Left renal cortex interstitium (tissue), 4 donors: ENCODE results near the gene MBLAC1. TPM values are rescaled to one million over a fixed set of nuclear protein-coding genes. Genes with fewer than 3 reads are reported as not detected.
A peak's percentile ranks its signal among the peaks of the same experiment; 100 is the strongest.

Source experiments
- DNase-seq, 4 donors: peaks; one replicate each; pipeline ENCODE4 v3.0.0-alpha.2; 2013; ENCODE audit warnings: low read depth in 4 of 4, low spot score in 2 of 4, missing footprints in 1 of 4
- polyA plus RNA-seq, 4 donors: library from polyadenylated mRNA; unstranded; fragments of 120-200 nt; gene quantifications; one replicate each; pipeline ENCODE4 v1.2.1, GENCODE V29; 2013; ENCODE audit not compliant: insufficient read length in 4 of 4

The MBLAC1 gene
- polyA plus RNA-seq, 4 donors = 1.7 to 2.5 (median 1.9) TPM

- peak; percentile 83 to 99 (median 92) for DNase-seq
Measured at GRCh38 chr7:100148559-100149328, 22.0 kb downstream of the MBLAC1 start, which contains the start of gene LAMTOR4. LAMTOR4 (plus strand) TSS chr7:100148918; CDS start chr7:100148973, 55 bp downstream.

GRCh38 chr7:100152404-100152803, 25.6 kb downstream of the MBLAC1 start:
- DNase-seq = no peak

- no peak for DNase-seq
Measured at GRCh38 chr7:100152937-100153666, 26.3 kb downstream of the MBLAC1 start.

DNA sequence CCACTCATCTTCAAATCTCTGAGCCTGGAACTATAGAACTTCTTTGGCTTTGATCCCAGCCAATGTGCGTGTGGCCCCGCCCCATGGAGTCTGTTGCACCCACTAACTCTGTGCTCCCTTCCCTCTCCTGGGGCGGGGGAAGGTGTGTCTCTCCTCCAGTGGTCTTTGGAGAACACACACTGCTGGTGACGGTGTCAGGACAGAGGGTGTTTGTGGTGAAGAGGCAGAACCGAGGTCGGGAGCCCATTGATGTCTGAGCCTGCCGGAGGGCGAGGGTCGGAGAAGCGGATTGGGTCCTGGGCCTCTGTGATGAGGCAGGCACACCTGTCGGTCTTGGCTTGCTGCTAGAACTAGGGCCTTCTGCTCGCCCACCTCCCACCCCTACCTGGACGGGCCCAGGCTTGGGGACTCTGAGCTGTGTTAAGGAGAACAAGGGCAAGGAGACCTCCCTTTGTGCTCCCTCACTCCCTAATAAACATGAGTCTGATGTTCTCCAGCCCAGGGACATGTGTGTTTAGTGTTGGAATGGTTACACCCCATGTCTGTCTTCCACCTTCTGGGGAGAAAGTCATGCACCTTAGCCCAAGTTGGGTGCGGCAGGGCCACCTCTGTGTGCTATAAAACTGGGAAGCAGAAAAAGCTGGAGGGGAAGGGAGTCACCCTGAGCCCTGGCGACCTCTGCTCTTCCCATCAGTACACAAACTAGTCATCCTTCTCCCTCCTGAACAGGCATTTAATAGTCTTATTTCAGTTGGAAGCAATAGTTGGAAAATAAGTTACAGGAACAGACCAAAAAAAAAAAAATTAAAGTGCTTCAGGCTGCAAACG, 27.2 kb downstream of the MBLAC1 start:
- DNase-seq = no peak

DNA sequence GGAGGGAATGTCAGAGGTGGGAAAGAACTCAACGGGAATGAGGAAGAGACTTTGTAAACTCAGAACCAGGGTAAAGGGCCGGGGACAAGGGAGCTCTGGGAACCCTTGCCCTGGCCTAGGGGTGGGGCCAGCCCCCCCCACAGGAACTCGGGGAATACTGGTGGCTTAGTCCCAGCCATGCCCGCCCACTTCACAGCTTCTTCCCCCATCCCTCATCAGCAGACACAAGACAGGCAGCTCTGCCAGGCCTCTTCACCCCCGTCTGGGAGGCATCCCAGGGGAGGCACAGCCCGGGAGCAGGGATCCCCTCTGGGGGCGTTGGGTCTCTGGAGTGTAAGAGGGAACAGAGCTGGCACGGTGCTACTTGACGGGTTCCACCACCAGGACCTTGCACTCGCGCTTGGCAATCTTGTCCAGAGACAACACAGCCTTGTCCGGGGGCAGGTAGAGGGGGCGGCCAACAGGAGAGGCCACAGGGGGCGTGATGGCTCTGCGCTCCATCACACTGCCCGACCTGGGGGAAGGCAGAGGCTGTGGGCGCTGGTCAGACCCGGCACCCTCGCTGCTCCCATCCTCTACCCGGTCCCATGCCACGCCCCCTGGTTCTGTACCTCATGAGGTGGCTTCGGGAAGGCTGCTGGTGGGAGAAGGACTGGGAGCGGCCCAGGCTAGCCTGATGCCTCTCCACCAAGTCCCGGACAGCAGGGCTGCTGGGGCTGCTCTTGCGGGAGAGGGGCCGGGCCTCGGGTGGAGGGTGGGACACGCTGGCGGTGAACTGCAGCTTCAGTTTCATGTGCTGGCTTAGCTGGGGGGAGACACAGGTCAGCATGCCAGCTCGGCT, 28.1 kb downstream of the MBLAC1 start:
- DNase-seq = no peak

DNA sequence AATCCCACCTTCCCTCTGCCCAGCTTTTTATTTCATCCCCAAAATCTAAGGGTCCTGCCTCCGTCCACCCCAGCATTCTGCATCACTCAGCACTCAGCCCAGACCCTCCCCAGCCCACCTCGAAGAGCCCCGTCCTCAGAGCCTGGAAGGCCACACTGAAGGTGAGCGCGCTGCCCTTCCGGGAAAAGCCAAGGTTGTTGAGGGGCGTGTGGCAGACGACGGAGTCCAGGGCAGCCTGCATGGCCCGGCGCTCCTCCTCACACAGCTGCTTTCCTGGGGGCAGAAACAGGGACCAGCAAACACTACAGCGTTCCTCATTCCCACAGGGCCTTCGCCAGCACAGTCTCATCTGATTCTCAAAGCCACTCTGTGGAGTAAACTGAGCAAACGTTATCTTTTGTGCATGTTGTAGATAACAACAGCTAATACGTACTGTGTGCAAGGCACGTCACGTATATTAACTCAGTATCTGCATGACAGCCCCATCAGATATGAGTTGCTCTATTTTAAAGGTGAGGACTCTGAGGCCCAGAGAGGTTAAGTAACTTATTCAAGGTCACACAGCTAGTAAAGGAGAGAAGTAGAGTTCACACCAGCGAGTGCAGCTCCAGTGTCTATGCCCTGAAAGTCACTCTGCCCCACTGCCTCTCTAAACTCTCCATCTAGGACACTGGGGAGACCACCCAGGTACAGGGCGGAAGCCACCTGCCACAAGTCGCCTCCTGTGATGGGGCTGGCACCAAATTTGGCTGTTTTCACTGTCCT, 29.0 kb downstream of the MBLAC1 start:
- DNase-seq = no peak

DNA sequence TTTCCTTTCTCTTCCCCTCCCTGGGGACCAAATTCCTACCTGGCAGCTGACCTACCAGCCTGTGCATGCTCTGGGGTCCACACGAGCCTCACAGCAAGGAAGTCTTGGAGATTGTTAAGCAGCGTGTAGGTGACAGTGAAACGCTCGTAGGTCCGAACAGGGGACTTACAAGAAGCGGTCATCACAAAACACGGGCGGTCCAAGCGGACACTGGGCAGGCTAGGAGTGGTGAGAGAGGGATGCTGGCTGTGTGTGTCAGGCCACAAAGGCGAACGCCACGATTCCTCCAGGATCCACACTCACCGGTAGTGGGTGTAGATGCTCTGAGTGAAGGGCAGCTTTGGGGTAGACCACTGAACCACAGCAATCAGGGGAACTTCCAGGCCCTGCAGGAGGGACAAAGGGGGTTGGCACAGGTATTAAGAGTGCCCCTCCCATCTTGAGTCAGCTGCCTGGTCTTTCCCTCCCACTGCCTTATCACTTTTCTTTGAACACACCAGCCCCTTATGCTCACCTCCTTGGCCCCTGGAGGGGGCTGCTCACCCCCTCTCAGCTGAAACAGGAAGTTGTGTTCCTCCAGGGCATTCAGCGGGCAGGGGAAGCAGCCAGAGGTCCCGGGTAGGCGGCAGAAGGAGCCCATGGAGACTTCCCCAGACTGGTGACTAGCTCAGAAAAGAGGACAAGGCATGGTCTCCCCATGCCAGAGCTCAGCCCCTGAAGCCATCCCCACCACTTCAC, 29.7 kb downstream of the MBLAC1 start:
- no peak for DNase-seq

- DNase-seq = no peak
Measured at GRCh38 chr7:100157069-100157333, 30.2 kb downstream of the MBLAC1 start.

- DNase-seq = no peak
Measured at GRCh38 chr7:100157334-100158228, 30.8 kb downstream of the MBLAC1 start.

DNA sequence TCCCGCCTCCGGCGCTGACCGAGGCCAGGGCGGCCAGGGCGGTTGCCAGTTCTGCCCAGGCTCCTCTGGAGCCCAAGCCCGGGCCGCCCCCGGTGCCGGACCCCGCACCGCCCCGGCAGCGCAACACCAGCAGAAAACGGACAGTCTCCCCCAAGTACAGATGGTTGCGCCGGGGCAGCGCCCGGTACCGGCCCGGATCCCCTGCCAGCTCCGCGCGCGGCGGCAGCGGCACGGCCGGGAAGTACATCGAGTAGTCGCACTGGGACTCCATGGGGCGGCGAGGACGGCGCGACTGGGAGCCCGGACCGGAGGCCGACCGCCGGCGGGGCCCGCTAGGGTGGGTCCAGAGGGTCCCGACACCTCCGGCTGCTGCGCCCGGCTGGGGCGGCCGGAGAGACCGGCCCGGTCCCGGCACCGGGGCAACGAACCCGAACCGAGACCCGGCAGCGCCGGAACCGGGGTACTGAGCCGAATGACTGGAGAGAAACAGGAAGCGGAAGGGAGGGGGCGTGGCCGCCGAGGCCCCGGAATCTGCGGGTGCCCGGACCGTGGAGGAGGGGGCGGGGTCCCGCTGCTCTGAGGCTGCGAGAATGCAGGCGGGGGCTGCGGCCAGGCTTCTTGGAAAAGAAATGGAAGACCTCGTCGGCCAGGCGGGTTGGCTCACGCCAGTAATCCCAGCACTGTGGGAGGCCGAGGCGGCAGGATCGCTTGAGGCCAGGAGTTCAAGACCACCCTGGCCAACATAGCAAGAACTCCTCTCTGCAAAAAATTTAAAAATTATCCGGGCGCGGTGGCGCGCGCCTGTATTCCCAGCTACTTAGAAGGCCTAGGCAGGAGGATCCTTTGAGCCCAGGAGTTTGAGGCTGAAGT, 31.7 kb downstream of the MBLAC1 start, which contains the start of gene TRAPPC14:
Gene TRAPPC14 (minus strand): TSS at position 495 of the 870 bp plus-strand sequence. CDS start 224 bp downstream, at position 271.
- DNase-seq = peak in 3 of 4 donors; percentile 76 to 88 (median 87)

DNA sequence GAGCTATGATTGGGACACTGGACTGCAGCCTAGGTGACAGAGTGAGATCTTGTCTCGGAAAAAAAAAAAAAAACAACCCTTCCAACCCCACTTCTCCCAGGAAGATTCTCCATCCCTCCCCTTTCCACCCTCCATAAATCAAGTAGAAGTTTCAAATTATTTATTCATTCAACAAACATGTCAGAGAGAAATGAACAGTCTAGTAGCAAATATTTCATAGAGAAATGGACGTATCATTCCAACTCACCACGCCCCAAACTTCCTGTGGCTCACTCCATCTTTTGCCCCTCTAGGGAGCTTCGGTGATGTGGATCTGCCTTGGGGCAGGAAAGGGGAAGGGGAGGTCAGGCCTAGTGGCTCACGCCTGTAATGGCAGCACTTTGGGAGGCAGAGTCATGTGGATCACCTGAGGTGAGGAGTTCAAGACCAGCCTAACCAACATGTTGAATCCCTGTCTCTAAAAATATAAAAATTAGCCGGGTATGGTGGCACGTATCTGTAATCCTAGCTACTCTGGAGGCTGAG, 32.4 kb downstream of the MBLAC1 start:
- DNase-seq = no peak

DNA sequence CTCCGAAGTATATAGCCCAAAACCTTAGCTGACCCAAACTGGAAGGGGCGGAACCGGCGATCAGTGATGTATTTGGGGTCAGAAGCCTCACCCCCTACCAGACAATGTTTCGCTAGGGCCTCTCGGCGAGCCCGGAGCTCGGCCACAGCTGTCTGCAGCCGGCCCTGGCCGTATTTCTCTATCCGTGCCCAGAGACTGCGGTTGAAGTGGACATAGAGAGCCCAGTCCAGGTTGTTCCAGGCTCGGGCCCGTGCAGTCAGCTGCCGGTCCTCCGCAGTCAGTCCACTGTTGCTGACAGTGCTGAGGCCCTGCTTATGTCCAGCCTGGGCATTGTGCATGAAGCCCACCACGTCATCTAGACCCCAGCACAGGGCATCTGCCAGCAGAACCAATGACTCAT, 33.3 kb downstream of the MBLAC1 start:
- DNase-seq = no peak

DNA sequence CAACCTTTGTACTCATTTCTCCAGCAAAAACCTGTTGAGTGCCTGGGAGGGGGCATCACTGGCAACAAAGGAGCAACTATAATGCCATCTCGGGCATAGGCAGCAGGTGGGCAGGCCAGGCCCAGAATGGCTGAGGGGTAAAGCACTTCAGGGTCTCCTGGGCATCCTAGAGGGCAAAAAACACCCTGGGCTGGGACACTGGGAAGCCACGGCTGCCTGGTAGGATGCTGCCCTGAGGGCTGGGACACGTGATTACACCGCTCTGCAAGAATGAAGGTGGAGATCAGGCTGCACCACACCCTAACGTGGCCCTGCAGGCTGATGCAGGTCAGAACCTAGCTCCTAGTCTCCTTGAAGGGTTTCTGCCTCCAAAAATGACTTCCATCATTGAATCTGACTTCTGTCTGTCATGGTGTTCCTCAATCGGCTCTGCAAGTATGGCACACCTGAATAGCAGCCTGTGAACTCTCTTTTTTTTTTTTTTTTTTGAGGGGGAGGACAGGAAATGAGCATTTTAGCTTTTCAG, 36.3 kb downstream of the MBLAC1 start:
- no peak for DNase-seq

- DNase-seq = no peak
Measured at GRCh38 chr7:100163871-100164270, 37.1 kb downstream of the MBLAC1 start.

GRCh38 chr7:100166317-100166940, 39.7 kb downstream of the MBLAC1 start:
- no peak for DNase-seq
